Activated CD8-positive, alpha-beta memory T cell treated with anti-CD3 and anti-CD28 coated beads, Interleukin-2, amount 50 U/mL, for 1 hour (primary cell): ENCODE measurements around the gene HDAC7.
A peak's percentile ranks its signal among the peaks of the same experiment; 100 is the strongest.

Source experiments
- DNase-seq: peaks from one replicate; pipeline ENCODE4 v3.0.0-alpha.2; 2020; ENCODE audit errors: extremely low read depth

HDAC7 gene

DNA sequence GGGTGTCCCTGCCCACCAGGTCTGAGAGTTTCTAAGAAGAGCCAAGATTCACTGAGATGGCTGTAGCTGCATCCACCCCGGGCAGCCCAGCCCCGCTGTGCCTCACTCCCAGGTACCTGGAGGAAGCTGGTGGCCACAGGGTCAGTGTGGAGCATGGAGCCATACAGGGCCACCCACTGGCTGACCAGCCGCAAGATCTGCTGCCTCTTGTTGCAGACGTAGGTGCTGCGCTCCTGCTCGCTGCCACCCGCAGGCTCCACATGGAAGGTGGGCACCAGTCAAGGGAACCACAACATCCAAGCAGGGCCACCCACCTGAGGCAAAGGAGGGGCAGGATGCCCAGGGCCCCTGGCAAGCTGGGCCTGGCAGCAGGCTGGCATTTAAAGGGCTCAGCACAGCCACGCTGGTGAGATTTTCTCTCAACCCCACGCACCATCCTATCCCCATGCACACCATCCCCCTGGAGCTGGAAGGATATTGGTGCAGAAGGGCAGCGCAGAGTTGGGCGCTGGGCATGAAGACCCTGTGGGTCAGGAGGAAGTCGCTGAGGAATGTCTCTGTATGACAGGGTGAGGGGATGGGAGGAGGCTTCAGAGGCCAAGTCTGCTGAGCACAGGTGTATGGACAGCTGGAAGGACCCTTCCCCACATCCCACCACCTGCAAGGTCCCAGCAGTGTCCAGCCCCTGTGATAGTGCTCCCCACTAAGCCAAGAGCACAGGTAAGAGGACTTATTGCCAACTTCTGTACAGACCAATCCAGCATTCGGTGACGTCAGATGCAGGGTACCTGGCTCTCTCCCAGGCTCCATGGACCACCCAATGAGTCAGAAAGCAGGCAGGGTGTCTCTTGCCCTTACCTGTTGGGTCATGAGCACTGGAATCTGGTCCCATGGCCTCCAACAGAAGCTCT is 71.9 kb downstream of the HDAC7 start:
- no peak for DNase-seq

DNA sequence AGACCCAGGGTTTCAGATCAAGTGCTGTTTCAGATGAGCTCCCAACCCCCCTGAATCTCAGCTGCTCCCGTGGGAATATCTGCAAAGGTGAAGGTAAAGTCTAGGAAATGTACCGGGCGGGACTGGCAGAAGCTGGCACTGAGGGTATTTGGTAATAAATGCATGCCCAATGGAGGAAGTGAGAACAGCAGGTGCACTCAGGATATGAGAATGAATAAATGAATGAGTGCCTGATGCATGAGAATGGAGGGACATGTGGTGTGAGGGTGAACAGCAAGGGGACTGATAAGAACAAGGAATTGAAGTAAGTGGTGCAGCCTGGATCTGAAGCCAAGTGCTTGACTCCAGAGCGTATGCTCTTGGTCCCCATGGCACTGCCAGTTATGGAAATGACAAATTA is 72.6 kb downstream of the HDAC7 start:
- no peak for DNase-seq

GRCh38 chr12:47746523-47746922 is 73.2 kb downstream of the HDAC7 start:
- no peak for DNase-seq

DNA sequence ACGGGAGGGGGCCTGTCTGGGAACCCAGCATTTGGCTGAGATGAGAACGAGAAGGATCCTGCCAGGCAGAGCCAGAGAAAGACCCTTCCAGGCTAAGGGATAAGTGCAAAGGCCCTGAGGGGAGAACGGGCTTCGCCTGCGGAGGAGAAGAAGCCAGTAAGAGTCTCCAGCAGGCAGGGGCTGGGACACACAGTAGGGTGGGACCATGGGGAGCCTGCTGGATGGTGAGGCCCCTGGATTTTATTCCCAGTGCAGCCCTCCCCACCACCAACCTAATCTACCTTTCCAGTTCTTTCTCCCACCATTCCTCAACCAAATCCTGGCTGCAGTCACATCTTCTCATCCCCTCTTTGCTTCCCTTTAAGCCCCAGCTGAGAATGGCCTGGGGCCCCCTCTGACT is 73.6 kb downstream of the HDAC7 start:
- DNase-seq: no peak

GRCh38 chr12:47745485-47746041 is 74.1 kb downstream of the HDAC7 start:
- DNase-seq: no peak

DNA sequence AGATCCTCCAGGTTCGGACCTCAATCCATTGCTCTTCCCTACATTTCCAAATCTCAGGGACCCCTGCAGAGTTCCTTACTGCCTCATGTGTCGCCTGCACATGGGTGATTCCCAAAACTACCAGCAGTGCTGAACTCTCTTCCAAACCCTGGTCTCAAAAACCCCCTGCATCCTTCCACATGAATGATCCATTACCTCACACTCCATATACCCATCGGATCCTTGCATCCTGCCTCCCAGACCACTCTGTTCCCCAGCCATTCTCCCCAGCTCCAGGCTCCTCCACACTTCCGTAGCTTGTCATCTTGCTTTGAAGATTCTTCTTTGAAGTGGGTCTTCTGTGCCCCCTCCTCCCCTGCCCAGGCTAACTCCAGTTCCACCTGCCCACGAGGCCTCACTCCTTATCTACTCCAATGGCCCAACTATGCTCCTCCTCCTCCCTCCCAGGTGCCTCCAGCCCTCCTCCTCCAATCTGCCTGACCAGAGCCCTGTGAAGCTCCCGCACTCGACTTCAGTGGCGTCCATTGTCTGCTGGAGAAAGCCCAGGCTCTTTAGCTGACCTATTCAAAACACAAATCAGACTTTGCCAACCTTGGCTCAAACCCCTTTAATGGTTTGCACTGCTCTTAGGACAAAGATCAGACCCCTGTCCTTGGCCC is 74.8 kb downstream of the HDAC7 start:
- no peak for DNase-seq

DNA sequence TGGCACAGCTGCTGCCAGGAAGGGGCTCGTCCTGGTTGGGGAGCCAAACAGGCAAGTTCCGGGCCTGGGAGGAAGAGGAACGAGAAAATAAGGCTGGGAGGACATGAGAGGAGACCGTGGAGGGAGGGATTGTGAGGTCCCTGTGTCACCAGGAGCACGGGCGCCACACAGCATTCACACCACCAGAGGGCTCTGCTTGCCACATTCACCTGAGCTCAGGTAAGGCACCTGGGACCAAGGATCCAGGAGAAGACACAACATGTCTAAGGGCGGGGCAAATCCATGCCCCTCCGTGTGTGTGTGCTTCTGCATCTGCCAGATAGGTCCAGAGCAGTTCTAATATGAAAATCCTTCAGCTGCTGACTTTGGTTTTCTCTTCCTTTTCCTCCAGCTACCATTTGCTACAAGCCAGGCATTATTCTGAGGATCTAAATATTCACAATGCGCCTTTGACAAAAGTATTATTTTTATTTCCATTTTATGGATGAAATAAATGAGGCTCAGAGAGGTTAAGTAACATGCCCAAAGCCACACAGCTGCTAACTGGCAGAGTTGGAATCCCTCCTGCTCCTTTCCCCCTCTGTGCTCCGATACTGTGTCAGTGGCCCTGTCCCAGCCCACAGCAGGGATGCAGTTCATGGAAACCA is 75.6 kb downstream of the HDAC7 start:
- peak; percentile 32 for DNase-seq

- no peak for DNase-seq
These were observed 76.3 kb downstream of the HDAC7 start for GRCh38 chr12:47743311-47743860.

DNA sequence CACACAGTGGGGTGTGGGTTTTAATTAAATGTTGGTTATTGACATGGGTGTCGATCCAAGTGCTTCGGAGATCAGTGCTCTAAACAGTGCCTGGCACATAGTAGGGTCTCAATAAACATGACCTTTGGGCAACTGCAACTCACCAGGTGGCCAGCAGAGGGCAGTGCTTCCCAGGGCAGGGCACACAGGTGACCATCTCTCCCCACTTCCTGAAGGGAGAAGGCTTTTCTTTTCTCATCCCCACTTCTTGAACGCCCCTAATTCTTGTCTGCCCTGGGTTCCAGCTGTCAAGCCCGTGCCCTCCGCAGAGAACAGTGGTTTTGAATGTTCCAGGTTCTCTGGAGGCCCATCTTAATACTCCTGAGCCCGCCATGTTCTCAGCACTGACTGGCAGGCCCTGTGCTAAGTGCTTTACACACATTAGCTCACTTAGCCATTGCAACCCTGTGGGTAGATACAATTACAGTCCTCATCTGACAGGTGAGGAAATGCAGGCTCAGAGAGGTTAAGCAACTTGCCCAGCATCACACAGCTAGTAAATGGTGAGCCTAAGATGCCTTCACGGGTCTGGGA is 77.4 kb downstream of the HDAC7 start:
- no peak for DNase-seq

GRCh38 chr12:47741340-47741703 is 78.4 kb downstream of the HDAC7 start:
- DNase-seq: peak; percentile 33

- DNase-seq: no peak
These were observed 78.9 kb downstream of the HDAC7 start for GRCh38 chr12:47740606-47741339.

DNA sequence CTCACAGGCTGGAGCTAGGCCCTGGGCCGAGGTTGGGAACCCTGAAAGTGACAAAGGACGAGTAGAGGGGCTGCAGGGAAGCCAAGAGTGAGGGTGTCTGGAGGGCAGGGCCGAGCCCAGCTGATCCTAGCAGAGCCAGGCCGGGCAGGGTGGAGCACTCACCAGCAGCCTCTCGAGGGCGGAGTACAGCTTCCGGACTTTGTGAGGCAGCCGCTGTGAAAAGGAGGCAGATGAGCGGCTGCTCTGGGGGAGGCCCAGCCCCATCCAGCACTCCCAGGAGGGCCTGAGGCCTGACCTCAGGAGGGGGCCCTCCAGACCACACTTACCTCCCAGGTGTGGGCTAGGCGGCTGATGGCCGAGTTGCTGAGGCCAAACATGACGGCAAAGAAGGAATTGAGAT is 79.7 kb downstream of the HDAC7 start:
- no peak for DNase-seq

GRCh38 chr12:47739297-47739696 is 80.4 kb downstream of the HDAC7 start:
- DNase-seq: no peak

DNA sequence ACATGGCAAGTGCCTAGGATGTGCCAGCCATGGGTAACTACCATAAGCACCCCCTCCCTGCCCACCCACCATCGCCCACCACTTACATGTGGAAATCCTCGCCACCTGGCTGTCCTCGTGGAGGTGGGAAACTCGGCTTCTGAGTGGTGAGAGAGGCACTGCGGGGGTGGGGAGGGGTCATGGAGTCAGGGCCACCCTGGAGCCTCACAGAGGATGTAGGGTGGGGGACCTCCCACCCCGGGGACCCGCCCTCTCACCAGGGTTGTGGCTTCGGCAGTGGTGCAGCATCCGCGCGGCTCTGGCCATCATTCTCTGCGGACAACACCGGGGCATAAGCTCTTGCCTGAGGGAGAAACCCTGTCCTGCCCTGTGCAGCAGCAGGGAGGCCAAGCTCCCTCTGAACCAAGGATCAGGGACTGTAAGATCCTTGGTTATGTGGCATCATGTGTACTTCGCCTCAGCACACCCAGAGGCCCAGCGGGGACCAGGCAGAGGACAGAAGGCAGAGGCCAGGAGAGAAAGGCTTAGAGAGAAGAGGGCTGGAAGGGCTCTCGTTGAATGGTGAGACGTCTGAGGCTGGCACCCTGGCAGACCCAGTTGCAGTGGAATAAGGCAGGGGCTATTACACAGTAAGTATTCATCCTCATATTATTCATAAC is 81.6 kb downstream of the HDAC7 start:
- no peak for DNase-seq

GRCh38 chr12:47736877-47737676 is 82.6 kb downstream of the HDAC7 start:
- no peak for DNase-seq

DNA sequence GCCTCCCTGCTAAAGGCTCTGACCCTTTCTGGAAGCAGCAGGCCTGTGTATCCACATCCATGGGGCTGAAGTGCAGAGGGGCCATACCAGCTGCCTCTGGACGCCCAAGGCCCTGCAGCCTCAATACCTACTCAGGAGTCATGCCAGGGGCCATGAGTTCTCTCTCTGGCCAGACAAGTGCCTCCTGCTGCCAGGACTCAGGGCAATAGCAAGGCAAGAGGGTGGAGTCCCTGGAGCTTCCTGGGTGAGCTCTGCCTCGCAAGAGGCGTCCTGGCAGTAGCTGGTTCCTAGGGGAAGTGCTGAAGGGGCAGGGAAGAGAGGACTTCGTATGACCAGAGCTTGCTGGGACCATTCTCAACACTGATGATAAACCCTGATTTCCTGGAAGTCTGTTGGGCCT is 83.5 kb downstream of the HDAC7 start:
- DNase-seq: no peak

- no peak for DNase-seq
These were observed 84.1 kb downstream of the HDAC7 start for GRCh38 chr12:47735649-47736048.

DNA sequence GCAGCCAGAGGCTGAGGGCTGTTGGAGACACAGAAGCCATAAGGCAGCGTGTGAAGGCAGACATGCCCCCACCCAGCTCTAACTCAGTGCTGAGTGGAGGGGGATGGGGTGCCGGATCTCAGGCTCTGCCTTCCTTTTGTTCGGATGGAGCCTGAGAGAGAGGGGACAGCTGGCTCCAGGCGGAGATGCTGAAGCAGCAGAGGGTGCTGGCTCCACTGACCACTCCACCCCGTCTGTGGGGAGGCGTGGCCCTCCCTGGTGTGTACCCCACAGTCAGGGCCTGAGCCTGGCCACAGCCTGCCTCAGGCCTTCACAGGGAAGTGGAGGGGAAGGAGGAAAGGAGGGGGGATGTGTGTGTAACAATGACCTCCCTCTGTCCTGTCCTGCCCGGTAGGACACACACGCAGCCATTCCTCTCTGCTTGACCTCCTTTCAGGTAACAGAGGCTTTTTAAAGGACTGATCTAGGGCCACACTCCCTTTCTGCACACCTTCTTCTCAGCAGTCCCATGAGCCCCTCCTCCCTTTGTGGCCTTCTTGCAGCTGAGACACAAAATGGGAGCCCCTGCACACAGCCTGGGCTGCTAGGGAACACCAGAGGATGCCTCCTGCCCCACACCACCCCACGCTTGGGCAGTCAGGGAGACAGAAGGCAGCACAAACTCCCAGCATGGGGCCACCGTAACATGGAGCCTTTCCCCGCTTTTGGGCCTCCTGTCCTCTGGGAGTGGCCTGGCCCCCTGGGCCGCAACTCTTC is 84.8 kb downstream of the HDAC7 start:
- no peak for DNase-seq

DNA sequence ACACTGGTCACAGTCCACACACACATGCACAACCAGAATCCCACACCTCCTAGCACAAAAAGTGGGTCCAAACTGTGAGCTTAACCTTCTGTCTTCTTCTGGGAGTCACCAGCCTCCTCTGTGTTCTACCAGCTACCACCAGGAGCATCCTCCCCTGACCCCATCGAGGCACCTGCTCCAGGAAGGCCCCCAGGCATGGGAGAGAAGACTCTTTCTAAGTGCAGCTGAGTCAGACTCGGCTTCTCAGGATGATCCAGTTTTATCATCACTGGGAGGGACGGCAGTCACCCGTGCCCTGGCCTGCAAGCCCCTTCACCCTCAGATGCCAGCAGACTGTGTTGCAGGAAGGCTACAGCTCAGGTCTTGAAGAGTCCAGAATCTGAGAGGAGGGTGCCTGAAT is 86.6 kb downstream of the HDAC7 start:
- DNase-seq: no peak
